Liver (tissue), 9 donors: ENCODE measurements around the gene SYNE4. TPM values are rescaled to one million over a fixed set of nuclear protein-coding genes. Genes with fewer than 3 reads are reported as not detected.

ENCODE experiments used
- DNase-seq: peaks from one replicate; pipeline ENCODE4 v3.0.0-alpha.2; 2017; ENCODE audit warnings: low spot score
- H3K27ac ChIP-seq, 2 donors: one replicate each; pipeline ENCODE4 v1.7.0; 2013; ENCODE audit warnings: inconsistent platforms in 2 of 2, low read length in 2 of 2, control low read depth in 1 of 2, low read depth in 1 of 2, mild to moderate bottlenecking in 1 of 2
- H3K27me3 ChIP-seq, 4 donors: one replicate each; pipeline versions ENCODE4 v1.6.1 to v1.7.0; 2013; ENCODE audit warnings: low read length in 3 of 4, inconsistent platforms in 1 of 4, mild to moderate bottlenecking in 1 of 4, moderate library complexity in 1 of 4; ENCODE audit not compliant: control insufficient read depth in 4 of 4, insufficient read depth in 4 of 4
- H3K36me3 ChIP-seq, 4 donors: one replicate each; pipeline versions ENCODE4 v1.6.1 to v1.7.0; 2013; ENCODE audit warnings: low read length in 3 of 4, mild to moderate bottlenecking in 3 of 4, low read depth in 1 of 4, moderate library complexity in 1 of 4; ENCODE audit not compliant: control insufficient read depth in 4 of 4, insufficient read depth in 3 of 4
- H3K4me1 ChIP-seq, 4 donors: one replicate each; pipeline versions ENCODE4 v1.6.1 to v1.7.0; 2013; ENCODE audit warnings: low read length in 3 of 4, mild to moderate bottlenecking in 3 of 4, moderate library complexity in 1 of 4; ENCODE audit not compliant: control insufficient read depth in 4 of 4, insufficient read depth in 4 of 4
- H3K4me3 ChIP-seq, 3 donors: one replicate each; pipeline versions ENCODE4 v1.6.1 to v1.7.0; 2013; ENCODE audit warnings: low read length in 3 of 3, control low read depth in 1 of 3, low read depth in 1 of 3, mild to moderate bottlenecking in 1 of 3
- H3K9ac ChIP-seq, 2 donors: one replicate each; pipeline ENCODE4 v1.7.0; 2013; ENCODE audit warnings: low read length in 2 of 2, mild to moderate bottlenecking in 2 of 2, moderate library complexity in 2 of 2, control low read depth in 1 of 2, low read depth in 1 of 2
- H3K9me3 ChIP-seq, 4 donors: one replicate each; pipeline versions ENCODE4 v1.6.1 to v1.7.0; 2013; ENCODE audit warnings: low read length in 3 of 4; ENCODE audit not compliant: control insufficient read depth in 4 of 4
- EGR1 ChIP-seq, 2 donors: IDR thresholded peaks; 2 replicates each; pipeline ENCODE4 v1.6.1; 2016 to 2018; ENCODE audit warnings: antibody characterized with exemption in 2 of 2, low read depth in 2 of 2
- FOXA1 ChIP-seq: IDR thresholded peaks from 2 replicates; pipeline ENCODE4 v1.6.1; 2016; ENCODE audit warnings: antibody characterized with exemption
- FOXA2 ChIP-seq: IDR thresholded peaks from 2 replicates; pipeline ENCODE4 v1.6.1; 2016; ENCODE audit warnings: antibody characterized with exemption
- HNF4G ChIP-seq: IDR thresholded peaks from 2 replicates; pipeline ENCODE4 v1.6.1; 2016; ENCODE audit warnings: antibody characterized with exemption
- JUND ChIP-seq, 2 donors: IDR thresholded peaks; 2 replicates each; pipeline ENCODE4 v1.6.1; 2016; ENCODE audit warnings: antibody characterized with exemption in 2 of 2
- NR2F2 ChIP-seq: IDR thresholded peaks from 2 replicates; pipeline ENCODE4 v1.6.1; 2016; ENCODE audit warnings: antibody characterized with exemption
- RAD21 ChIP-seq, 2 donors: IDR thresholded peaks; 2 replicates each; pipeline ENCODE4 v1.6.1; 2016; ENCODE audit warnings: antibody characterized with exemption in 2 of 2, mild to moderate bottlenecking in 2 of 2
- SP1 ChIP-seq: IDR thresholded peaks from 2 replicates; pipeline ENCODE4 v1.6.1; 2018; ENCODE audit warnings: antibody characterized with exemption, mild to moderate bottlenecking
- TAF1 ChIP-seq: conservative IDR thresholded peaks from 2 replicates; pipeline ENCODE4 v1.6.1; 2016; ENCODE audit warnings: antibody characterized with exemption, mild to moderate bottlenecking
- YY1 ChIP-seq: IDR thresholded peaks from 2 replicates; pipeline ENCODE4 v1.6.1; 2016; ENCODE audit warnings: antibody characterized with exemption, mild to moderate bottlenecking
- WGBS: extraction: QIAGEN DNeasy Blood & Tissue Kit; methylation state at CpG from one replicate; pipeline ENCODE4 v1.1.7; 2013; 5-methylcytosine and 5-hydroxymethylcytosine counted together
- polyA plus RNA-seq, 2 donors: library from polyadenylated mRNA; stranded (reverse) in 1 of 2; unstranded in 1 of 2; fragments of 200-250 nt in 1 of 2; fragments of >200 nt in 1 of 2; fragmentation: Nextera tagmentation in 1 of 2; extraction: Ambion mirVana in 1 of 2; gene quantifications; one replicate each; pipeline versions ENCODE4 v1.2.1 to v1.2.3, GENCODE V29; 2013 to 2015
- total RNA-seq, 2 donors: library from RNA; depleted of rRNA; stranded (reverse); fragments of >200 nt; gene quantifications; one replicate each; pipeline ENCODE4 v1.2.3, GENCODE V29; 2014
- TF ChIP-seq, protein P1 (sequence below): fragments of 150-350 bp; IDR thresholded peaks from 2 replicates; pipeline ENCODE4 v1.5.1; 2017; ENCODE audit warnings: improper control_type of control experiment, low read depth, low read length; ENCODE audit not compliant: missing input control
- TF ChIP-seq, protein P2 (sequence below): IDR thresholded peaks from 2 replicates; pipeline ENCODE4 v1.6.1; 2016; ENCODE audit warnings: antibody characterized with exemption, mild to moderate bottlenecking
- TF ChIP-seq, protein P3 (sequence below): IDR thresholded peaks from 2 replicates; pipeline ENCODE4 v1.6.1; 2016; ENCODE audit warnings: antibody characterized with exemption
- donor health status: healthy.
- donor health status: healthy.
- donor health status: healthy.
- donor health status: healthy.
- donor health status: healthy.

Gene SYNE4
- total and polyA plus RNA-seq, 4 donors: 1.8 to 5.7 (median 4.3) TPM

- WGBS: 96% methylated on average over 49 of the region's 49 CpGs
- peaks cover 0 to 2% (median 0%) of the 10 kb centered on the region in 4 donors for H3K4me1 ChIP-seq
- H3K27me3 ChIP-seq: no peaks in the 10 kb centered on the region
- H3K36me3 ChIP-seq: no peaks in the 10 kb centered on the region
- H3K27ac ChIP-seq: no peak overlapping the region
- TF ChIP-seq, protein P1, sequence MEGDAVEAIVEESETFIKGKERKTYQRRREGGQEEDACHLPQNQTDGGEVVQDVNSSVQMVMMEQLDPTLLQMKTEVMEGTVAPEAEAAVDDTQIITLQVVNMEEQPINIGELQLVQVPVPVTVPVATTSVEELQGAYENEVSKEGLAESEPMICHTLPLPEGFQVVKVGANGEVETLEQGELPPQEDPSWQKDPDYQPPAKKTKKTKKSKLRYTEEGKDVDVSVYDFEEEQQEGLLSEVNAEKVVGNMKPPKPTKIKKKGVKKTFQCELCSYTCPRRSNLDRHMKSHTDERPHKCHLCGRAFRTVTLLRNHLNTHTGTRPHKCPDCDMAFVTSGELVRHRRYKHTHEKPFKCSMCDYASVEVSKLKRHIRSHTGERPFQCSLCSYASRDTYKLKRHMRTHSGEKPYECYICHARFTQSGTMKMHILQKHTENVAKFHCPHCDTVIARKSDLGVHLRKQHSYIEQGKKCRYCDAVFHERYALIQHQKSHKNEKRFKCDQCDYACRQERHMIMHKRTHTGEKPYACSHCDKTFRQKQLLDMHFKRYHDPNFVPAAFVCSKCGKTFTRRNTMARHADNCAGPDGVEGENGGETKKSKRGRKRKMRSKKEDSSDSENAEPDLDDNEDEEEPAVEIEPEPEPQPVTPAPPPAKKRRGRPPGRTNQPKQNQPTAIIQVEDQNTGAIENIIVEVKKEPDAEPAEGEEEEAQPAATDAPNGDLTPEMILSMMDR: no peak
- TF ChIP-seq, protein P2, sequence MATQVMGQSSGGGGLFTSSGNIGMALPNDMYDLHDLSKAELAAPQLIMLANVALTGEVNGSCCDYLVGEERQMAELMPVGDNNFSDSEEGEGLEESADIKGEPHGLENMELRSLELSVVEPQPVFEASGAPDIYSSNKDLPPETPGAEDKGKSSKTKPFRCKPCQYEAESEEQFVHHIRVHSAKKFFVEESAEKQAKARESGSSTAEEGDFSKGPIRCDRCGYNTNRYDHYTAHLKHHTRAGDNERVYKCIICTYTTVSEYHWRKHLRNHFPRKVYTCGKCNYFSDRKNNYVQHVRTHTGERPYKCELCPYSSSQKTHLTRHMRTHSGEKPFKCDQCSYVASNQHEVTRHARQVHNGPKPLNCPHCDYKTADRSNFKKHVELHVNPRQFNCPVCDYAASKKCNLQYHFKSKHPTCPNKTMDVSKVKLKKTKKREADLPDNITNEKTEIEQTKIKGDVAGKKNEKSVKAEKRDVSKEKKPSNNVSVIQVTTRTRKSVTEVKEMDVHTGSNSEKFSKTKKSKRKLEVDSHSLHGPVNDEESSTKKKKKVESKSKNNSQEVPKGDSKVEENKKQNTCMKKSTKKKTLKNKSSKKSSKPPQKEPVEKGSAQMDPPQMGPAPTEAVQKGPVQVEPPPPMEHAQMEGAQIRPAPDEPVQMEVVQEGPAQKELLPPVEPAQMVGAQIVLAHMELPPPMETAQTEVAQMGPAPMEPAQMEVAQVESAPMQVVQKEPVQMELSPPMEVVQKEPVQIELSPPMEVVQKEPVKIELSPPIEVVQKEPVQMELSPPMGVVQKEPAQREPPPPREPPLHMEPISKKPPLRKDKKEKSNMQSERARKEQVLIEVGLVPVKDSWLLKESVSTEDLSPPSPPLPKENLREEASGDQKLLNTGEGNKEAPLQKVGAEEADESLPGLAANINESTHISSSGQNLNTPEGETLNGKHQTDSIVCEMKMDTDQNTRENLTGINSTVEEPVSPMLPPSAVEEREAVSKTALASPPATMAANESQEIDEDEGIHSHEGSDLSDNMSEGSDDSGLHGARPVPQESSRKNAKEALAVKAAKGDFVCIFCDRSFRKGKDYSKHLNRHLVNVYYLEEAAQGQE: no peak
- TF ChIP-seq SP1: no peak
- no peak overlapping the region for H3K4me3 ChIP-seq
- H3K9ac ChIP-seq: no peak overlapping the region
- DNase-seq: no peak
- H3K9me3 ChIP-seq: no peaks in the 10 kb centered on the region
These were observed 17.7 kb upstream of the SYNE4 start for GRCh38 chr19:36026091-36026876.

- H3K36me3 ChIP-seq: no peaks in the 10 kb centered on the region
These were observed 16.9 kb upstream of the SYNE4 start for GRCh38 chr19:36025541-36025940.

More at GRCh38 chr19:36025541-36025940, 16.9 kb upstream of the SYNE4 start:
- H3K27ac ChIP-seq: no peak overlapping the region
- H3K27me3 ChIP-seq: no peaks in the 10 kb centered on the region
- WGBS: 84% methylated on average over 1 of the region's 1 CpG
- no peaks in the 10 kb centered on the region for H3K9me3 ChIP-seq
- DNase-seq: no peak
- no peak overlapping the region for H3K4me3 ChIP-seq
- no peaks in the 10 kb centered on the region for H3K4me1 ChIP-seq
- TF ChIP-seq NR2F2 (no peak), FOXA1 (no peak), HNF4G (no peak), FOXA2 (no peak), YY1 (no peak), EGR1 (IDR thresholded peaks at IDR 0.05; ENCODE audit: low read depth in 2 of 2) (no peak), JUND (IDR thresholded peaks at IDR 0.05) (no peak), TAF1 (no peak), RAD21 (IDR thresholded peaks at IDR 0.05) (no peak)
- TF ChIP-seq, protein P1: no peak
- TF ChIP-seq, protein P3, sequence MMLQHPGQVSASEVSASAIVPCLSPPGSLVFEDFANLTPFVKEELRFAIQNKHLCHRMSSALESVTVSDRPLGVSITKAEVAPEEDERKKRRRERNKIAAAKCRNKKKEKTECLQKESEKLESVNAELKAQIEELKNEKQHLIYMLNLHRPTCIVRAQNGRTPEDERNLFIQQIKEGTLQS: no peak
- H3K9ac ChIP-seq: no peak overlapping the region
